Left hindlimb (tissue), 1 donor: ENCODE data around the gene DEF6.

Experiments used
- DNase-seq: peaks from one replicate; pipeline ENCODE4 v3.0.0-alpha.2; 2018

The DEF6 gene, protein sequence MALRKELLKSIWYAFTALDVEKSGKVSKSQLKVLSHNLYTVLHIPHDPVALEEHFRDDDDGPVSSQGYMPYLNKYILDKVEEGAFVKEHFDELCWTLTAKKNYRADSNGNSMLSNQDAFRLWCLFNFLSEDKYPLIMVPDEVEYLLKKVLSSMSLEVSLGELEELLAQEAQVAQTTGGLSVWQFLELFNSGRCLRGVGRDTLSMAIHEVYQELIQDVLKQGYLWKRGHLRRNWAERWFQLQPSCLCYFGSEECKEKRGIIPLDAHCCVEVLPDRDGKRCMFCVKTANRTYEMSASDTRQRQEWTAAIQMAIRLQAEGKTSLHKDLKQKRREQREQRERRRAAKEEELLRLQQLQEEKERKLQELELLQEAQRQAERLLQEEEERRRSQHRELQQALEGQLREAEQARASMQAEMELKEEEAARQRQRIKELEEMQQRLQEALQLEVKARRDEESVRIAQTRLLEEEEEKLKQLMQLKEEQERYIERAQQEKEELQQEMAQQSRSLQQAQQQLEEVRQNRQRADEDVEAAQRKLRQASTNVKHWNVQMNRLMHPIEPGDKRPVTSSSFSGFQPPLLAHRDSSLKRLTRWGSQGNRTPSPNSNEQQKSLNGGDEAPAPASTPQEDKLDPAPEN

GRCh38 chr6:35297601-35298481 is at the start of gene DEF6:
Gene DEF6, plus strand, starts transcription at chr6:35297818. Its CDS starts 39 bp downstream, at chr6:35297857.
- DNase-seq = peak; percentile 91

DNA sequence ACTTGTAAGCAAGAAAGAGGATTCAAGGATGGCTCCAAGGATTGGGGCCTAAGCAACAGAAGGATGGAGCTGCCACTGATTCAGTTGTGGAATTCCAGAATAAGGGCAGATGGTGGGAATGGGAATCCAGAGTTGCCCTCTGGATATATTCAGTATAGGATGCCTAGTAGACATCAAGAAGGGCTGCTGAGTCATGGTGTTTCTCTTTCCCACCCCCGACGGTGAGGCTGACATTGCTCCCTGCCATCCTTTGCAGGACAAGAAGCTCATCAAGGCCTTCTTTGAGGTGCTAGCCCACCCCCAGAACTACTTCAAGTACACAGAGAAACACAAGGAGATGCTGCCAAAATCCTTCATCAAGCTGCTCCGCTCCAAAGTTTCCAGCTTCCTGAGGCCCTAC is 49.3 kb upstream of the DEF6 start:
- no peak for DNase-seq

DNA sequence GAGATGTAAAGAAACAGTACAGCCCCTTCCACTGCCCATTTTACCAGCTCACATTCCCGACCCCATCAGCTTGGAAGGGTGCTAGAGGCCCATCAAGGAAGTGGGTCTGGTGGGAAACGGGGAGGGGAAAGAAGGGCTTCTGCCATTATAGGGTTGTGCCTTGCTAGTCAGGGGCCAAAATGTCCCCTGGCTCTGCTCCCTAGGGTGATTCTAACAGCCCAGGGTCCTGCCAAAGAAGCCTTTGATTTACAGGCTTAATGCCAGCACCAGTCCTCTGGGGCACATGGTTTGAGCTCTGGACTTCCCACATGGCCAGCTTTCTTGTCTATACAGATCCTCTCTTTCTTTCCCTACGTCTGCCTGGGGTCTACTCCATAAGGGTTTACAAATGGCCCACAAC is 48.7 kb upstream of the DEF6 start:
- DNase-seq = no peak

DNA sequence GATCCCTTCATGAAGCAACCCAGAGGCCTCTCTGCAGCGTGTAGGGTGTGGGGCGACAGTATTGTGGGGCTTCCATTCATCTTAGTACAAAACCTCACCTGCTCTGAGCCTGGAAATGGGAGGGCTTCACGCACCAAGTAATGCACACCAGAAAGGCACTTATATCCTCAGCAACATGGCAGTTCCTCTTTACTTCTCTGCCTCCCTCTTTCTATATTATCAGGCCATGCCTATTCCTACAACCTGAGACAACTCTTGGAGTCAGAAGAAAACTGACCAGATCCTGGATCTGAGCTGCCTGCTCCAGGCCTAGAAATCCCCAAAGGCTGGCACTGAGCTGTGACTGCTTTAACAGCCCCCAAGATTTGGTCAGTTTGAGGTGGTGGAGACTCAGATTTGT is 45.7 kb upstream of the DEF6 start:
- DNase-seq = no peak

GRCh38 chr6:35253249-35253648 is 44.4 kb upstream of the DEF6 start:
- no peak for DNase-seq

DNA sequence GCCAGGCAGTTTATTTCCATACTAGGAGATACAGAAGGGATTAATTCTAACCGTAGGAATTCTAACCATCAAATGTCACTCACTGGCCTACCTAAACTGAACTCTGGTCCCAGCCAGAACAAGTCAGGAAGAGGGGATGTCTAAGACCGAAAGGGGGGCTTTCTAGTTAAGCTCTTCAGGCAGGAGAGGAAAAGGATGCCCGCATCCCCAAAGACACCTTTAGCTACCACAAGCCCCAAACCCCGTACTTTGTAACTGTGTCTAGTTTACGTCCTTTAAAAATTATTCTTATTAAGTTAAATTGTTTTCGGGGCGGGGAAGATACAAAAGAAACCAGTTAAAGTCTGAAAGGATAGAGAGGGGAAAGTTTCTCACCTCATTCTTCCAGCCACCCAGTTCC is 39.3 kb upstream of the DEF6 start:
- no peak for DNase-seq

DNA sequence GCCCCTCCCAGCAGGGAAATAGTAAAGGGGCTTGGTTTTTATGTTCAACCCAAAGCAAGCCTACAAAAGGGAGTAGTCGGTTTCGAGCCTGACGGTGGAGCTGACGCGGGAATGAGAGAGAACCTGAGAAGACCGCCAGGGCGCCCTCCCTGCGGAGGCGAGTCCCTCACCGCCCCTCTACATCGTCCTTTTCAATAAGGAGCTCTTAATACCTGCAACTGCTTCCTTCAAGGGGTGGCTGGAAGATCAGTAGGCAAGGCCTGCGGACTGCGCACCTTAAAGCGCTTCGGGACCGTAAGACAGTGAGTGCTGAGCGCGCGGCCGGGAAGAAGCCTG is 38.8 kb upstream of the DEF6 start:
- peak; percentile 73 for DNase-seq

DNA sequence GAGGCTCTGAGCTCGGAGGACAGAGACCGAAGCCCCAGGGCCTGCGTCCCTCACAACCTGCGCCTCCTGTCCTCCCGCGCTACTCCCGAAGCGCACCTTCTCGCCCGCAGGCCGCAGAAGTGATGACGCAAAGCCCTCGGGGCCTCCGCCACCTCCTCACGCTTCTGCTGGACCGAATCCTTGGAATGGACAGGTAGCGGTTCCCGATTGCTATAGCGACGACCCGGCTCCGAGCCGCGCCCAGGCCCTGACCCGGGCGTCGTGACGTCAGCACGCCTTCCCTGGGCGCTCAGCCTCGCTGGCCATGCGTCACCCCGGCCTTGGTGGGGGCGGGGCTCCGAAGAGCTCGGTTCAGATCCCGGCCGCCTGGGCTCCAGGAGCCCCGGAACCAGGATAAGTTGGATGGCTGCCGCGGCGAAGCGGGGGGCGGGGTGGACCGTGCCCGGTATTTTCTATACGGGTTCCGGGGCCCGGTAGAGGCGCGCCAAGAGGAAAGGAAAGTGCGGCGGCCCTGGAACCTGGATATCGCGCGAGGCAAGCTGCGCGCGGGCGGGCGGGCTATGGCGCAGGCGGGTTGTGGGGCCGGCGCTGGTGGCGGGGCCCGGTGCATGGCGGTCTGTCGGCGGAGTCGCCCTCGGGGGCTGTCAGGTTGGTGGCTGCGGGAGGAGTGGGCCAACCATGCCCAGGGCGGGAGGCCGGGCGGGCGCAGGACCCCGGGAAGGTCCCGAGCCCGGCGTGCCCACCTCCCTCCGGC is 38.2 kb upstream of the DEF6 start, which contains the start of gene ZNF76:
ZNF76 (plus strand) TSS at position 542 of the 754 bp plus-strand sequence. CDS start 21,417 bp downstream, outside the sequence.
- peak; percentile 98 for DNase-seq

DNA sequence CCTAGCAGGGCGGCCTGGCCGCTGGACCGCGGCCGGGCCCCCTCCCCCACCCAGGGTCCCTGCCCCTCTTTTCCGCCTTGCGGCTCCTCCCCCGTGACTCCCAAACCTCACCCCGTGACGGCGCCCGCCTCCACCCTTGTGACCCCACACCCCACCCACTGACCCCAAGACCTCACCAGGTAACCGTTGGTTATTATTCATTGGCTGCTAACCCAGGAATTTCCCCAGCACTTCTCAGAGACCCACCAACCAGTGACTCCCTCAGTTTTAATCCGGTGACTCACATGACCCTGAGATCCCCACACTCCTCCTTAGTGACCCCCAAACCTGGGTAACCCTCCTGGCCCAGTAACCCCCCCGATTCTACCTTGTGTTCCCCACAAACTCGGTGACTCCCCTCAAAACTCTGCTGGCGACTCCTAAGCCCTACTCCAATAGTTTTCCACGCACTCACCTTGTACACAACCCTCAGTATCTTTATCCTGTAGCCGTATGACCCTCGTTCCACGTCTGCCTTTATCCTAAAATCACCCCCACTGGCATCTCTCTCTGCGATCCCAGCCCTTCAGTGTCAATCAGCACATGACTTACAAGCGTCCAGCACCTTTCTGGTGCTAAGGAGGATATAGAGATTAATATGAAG is 37.5 kb upstream of the DEF6 start:
- DNase-seq = no peak

- no peak for DNase-seq
Measured at GRCh38 chr6:35260591-35261570, 36.7 kb upstream of the DEF6 start.

DNA sequence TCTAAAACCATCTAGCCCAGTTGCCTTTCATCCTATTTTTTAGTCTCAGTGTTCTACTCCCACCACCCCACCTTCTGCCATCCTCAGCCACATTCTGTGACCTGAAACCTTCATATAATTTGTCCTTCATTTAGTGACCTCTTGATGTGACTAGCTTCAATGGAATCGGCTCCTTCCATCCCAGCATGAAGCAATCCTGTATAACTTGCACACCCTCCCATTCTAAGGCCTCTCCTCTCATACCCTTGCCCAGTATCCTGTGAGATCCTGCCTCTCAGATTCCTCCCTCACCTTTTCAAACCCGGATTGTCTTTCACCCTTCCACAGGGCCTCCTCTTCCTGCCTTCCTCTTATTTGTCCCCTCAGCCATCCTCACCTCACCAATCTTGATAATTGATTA is 35.0 kb upstream of the DEF6 start:
- no peak for DNase-seq

DNA sequence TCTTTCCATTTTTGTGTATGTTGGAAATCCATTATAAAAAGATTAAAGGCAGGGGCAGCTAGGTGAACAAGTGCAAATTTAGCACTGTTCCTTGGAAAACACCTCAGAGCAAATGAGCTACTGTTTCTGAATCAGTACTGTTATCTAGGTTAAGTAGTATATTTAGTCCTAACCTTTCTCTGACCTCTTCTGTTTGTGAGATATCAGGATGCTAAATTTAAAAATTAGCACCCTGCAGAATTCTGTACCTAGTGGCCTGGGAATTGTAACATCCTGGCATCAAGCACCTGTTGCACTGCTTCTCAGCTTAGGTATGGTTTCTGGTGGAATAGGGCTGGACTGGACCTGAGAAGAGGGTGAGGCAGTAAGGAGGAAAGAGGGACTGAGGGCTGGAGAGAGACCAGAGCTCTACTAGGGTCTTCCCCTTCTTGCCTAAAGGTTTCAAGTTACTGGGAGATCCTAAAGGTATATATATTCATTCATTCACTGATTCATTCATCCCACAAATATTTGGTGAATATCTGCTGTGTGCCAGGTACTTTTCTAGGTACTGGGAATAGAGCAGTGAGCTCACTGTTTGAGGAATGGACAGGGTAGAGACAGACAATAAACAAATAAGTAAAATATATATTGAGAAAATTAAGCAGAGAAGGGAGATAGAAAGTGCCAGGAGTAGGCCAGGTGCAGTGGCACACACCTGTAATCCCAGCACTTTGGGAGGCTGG is 32.9 kb upstream of the DEF6 start:
- DNase-seq = no peak

DNA sequence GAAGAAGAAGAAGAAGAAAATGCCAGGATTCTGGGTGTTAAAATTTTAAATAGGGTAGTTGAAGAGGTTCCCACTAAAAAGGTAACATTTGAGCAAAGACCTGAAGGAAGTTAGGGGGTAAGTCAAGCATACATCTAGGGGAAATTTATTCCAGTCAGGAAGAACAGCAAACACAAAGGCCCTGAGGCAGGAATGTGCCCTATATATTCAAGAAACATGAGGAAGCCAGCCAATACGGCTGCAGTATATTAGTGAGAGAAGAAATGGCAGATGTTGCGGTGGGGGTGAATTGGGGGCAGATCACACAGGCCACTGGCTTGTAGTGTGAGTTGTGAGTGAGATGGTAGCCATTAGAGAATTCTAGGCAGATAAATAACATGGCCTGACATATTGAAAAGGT is 32.1 kb upstream of the DEF6 start:
- DNase-seq = no peak

GRCh38 chr6:35267446-35267845 is 30.2 kb upstream of the DEF6 start:
- DNase-seq = no peak

- DNase-seq = no peak
Measured at GRCh38 chr6:35267897-35268296, 29.7 kb upstream of the DEF6 start.

DNA sequence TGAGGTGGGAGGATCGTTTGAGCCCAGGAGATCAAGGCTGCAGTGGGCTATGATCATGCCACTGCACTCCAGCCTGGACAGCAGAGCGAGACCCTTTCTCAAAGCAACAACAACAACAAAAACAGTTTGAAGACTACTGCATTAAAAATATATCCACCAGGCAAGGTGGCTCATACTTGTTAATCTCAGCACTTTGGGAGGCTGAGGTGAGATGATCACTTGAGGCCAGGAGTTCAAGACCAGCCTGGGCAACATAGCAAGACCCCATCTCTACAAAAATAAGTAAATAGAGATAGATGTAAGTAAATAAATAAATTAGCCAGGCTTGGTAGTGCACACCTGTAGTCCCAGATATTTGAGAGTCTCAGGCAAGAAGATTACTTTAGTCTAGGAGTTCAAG is 25.6 kb upstream of the DEF6 start:
- DNase-seq = no peak

GRCh38 chr6:35273822-35274559 is 23.6 kb upstream of the DEF6 start:
- DNase-seq = no peak

DNA sequence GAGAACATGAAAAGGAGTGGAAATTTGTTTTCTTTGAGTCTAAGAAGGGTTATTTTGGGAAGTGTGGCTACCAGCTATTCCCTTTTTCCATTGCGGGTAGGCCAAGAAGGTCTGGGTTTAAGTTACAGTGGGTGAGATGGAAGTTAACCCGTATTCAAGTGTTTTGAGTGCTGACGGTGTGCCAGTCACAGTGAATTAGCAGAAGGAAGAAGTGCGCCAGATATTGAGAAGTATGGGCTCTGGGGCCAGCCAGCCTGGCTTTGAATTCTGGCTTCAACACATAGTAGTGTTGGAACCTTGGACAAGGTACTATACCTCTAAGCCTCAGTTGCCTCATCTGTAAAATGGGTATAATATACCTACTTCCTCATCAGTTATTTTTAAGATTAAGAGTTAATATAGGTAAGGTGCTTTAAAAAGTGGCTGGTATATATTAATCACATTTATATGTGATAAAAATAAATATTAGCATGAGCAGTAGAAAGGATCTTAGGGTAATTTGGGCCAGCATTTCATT is 21.8 kb upstream of the DEF6 start:
- peak; percentile 67 for DNase-seq

DNA sequence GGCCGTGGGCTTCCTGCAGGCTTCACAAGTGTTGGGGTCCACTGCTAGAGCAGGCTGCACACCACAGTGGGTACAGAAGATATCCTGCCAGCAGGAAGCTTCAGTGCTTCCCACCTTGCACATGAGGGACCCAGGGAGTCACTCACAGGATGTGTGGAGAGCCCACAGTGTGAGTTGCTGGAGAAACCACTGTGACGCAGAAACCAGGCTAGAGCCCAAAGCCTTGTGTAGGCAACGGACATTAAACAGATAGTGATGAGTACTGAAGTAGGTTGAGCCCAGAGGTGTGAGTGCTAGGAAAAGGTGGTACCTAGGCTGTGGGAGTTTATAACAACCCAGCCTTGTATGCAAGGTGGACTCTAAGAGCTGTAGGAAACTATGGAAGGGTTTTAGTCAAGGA is 18.9 kb upstream of the DEF6 start:
- DNase-seq = no peak
